GM19372 (cell line): ENCODE data around the gene TNRC6A.

Experiments used
- ATAC-seq: cut with Tn5 transposase; IDR thresholded peaks from one replicate; pipeline ENCODE4 v1.9.1; 2021; ENCODE audit warnings: mild to moderate bottlenecking, low read depth, moderate library complexity; ENCODE audit not compliant: unreplicated experiment

TNRC6A gene

GRCh38 chr16:24754543-24754942 is 25.1 kb downstream of the TNRC6A start:
- ATAC-seq: no peak

DNA sequence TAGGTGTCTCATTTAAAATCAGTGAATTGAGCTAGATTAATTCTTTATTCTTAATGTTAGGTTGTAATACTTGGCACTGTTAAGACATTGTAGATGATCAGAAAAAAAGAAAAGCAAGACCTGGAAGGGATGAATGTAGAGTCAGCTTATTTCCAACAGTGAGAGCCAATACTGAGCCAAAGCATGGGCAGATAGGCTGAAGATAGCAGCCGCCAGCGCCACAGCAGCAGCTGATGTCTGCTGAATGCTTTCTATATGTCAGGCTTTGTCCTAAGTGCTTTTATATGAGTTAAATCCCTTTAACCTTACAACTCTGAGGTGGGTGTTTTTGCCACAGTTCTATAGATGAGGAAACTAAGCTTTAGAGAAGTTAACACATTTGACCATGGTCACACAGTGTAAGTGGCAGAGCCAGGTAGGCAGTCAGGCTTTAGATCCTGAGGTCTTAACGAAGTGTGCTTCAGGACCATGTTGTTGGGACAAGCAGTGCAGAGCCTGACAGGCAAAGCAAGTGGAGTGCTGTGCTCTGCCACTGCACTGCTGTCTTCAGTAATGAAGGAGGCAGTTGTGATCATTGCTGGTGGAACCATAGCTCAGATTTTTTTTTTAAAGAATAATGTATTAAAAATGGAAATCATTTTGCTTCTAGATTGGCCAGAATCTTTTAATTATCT is 25.9 kb downstream of the TNRC6A start:
- no peak for ATAC-seq

- no peak for ATAC-seq
These were observed 28.9 kb downstream of the TNRC6A start for GRCh38 chr16:24758373-24758772.

- no peak for ATAC-seq
These were observed 29.6 kb downstream of the TNRC6A start for GRCh38 chr16:24759006-24759405.

DNA sequence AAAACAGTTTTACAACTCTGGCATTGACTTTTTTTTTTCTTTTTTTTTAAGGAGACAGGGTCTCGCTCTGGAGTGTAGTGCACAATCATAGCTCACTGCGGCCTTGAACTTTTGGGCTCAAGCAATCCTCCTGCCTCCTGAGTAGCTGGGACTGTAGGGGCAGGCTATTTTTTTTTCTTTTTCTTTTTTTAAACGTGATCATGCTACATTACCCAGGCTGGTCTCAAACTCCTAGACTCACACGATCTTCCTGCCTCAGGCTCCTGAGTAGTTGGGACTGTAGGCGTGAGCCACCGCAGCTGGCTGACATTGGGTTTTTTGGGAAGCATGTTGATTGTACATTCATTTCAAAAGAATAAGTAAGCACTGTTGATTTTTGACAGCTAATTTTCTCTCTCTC is 32.1 kb downstream of the TNRC6A start:
- ATAC-seq: no peak

DNA sequence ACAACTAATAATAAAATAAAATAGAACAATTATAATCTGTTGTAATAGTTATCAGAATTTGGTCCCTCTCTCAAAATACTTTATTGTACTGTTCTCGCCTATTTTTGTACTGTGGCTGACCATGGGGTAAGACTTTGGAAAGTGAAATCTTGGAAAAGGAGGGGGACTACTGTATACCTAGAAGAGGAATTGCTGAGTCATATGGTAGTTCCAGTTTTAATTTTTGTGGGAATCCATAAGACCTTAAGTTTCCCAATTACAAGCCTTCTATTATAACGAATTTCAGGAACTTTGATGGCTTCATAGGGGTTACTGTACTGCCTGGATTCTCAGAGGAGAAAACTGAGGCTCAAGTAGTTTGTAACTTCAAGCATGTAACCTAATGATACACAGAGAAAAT is 35.5 kb downstream of the TNRC6A start:
- ATAC-seq: no peak

- no peak for ATAC-seq
These were observed 36.6 kb downstream of the TNRC6A start for GRCh38 chr16:24766057-24766456.

DNA sequence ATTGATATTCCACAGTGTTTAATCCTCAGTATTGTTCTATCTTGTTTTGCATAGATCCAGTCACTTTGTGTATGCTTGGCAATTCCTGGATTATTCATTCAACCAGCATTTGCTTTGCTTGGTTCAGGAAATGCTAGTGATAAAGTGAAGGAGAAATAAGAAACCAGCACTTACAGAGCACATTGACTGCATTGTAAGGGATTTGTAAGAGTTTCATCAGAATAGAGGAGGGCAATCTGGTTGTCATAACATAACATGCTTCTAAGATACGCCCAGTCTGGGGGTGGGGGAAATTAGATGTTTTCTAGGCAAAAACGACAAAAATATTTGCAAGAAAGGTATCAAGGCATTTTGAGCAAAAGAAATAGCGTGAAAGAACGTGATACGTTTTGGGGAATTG is 40.4 kb downstream of the TNRC6A start:
- ATAC-seq: no peak

GRCh38 chr16:24771132-24771778 is 41.8 kb downstream of the TNRC6A start:
- ATAC-seq: no peak

DNA sequence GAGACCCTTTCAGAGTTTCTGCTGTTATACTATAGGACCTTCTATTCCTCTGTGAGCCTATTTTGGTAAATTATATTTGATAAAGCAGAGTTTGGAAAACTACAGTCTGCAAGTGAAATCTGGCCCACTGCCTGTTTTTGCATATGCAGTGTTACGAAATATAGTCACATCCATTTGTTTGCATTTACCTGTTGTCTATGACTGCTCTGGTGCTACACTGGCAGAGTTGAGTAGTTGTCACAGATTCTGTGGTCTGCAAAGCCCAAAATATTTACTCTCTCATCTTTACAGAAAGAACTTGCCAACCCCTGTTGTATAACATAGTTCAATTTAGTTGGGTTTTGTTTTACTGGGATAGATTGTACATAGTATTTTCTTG is 42.3 kb downstream of the TNRC6A start:
- ATAC-seq: no peak

GRCh38 chr16:24773771-24774427 is 44.4 kb downstream of the TNRC6A start:
- no peak for ATAC-seq

DNA sequence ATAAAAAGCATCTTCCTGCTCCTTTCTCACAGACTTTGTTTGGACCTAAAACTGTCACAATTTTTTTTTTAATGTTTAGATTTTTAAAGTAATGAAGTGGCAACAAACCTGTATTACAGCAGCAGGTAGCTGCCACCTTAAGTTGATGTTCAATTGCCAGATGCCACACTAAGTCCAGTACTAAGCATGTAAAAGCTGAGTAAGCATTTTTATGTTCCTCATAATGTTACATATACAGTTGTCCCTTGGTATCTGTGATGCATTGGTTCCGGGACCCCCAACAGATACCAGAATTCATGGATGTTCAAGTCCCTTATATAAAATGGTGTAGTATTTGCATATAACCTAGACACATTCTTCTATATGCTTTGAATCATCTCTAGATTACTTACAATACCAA is 45.1 kb downstream of the TNRC6A start:
- no peak for ATAC-seq

- no peak for ATAC-seq
These were observed 46.0 kb downstream of the TNRC6A start for GRCh38 chr16:24775455-24775854.

DNA sequence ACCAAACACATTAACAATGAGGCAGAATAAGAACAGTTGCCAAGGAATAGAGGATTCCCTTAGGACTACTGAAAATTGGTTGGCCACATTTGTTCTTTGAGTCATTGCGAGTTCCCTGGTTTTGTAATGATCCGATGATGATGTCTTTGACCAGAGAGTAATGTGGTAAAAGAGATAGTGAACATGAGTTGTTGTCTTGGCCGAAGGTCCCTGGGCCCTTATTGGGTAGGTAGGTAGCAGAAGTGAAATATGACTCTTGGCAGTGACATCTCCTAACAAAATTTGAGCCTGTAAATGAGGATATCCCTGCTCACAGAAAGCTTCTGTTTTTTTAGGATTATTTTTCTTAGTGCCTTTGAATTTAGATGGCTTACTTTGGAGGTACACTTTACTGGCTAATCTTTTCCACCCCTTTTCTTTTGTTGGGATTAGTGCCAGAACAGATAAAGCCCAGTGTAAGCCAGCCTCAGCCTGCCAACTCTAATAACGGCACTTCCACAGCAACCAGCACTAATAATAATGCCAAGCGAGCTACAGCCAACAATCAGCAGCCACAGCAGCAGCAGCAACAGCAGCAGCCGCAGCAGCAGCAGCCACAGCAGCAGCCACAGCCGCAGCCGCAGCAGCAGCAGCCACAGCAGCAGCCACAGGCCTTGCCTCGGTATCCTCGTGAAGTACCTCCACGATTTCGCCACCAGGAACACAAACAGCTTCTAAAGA is 47.2 kb downstream of the TNRC6A start:
- ATAC-seq: no peak

GRCh38 chr16:24778671-24779070 is 49.2 kb downstream of the TNRC6A start:
- ATAC-seq: no peak

DNA sequence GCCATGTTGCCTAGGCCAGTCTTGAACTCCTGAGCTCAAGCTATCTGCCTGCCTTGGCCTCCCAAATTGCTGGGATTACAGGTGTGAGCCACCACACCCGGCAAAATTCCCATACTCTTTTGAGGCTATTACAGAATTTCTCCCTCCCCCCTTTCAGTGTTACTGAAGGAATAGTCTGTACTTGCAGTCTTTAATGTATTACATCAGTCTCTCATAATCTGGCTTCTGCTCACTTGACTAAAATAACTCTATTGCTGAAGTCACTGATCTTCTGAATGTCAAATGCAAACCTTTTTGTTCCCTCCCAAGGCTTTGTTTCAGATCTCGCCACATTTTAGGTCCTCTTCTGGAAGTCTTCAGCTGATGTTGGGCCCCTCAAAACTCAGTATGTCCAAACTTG is 51.8 kb downstream of the TNRC6A start:
- no peak for ATAC-seq

- ATAC-seq: no peak
These were observed 54.7 kb downstream of the TNRC6A start for GRCh38 chr16:24784121-24784520.

DNA sequence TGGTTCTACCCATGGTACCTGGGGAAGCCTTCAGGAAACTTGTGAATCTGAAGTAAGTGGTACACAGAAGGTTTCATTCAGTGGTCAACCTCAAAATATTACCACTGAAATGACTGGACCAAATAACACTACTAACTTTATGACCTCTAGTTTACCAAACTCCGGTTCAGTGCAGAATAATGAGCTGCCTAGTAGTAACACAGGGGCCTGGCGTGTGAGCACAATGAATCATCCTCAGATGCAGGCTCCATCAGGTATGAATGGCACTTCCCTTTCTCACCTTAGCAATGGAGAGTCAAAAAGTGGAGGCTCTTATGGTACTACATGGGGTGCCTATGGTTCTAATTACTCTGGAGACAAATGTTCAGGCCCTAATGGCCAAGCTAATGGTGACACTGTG is 60.4 kb downstream of the TNRC6A start:
- ATAC-seq: no peak

DNA sequence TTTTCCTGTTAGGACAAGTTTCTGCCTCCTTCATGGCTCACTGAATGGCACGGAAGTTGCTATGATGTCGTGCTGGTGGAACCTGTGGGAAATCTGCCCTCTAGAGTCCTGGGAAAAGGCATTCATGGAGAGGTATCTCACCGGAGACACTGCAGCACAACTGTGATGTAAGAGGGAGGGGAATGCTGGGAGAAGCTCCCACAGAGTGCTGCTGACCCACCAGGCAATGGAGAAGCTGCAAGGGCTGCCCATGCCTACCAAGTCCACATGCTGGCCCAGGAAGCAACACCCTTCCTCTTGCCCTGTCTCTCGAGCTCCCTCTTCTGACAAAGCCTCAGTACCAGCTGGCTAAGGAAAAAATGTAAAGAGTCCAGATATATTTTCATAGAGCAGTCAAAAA is 71.1 kb downstream of the TNRC6A start:
- no peak for ATAC-seq

- no peak for ATAC-seq
These were observed 72.4 kb downstream of the TNRC6A start for GRCh38 chr16:24801761-24802302.

GRCh38 chr16:24805484-24805883 is 76.0 kb downstream of the TNRC6A start:
- no peak for ATAC-seq
